ENCODE data around the gene DDRGK1.

- no peak for TF ChIP-seq EZH2phosphoT487 (IDR thresholded peaks at IDR 0.05; ENCODE audit: low read length)
- TF ChIP-seq CTCF (IDR thresholded peaks at IDR 0.05; ENCODE audit: low read length): no peak
Measured at GRCh38 chr20:3166338-3166912, 38.1 kb downstream of the DDRGK1 start.

All from MM.1S (cell line).